NT2/D1 (cell line): ENCODE measurements around the gene FHAD1.
"Not testable (repeated sequence)": the region's sequence is repeated elsewhere in the genome, so short reads cannot be mapped to it uniquely, and the experiment has no call there.

Experiments
- DNase-seq: peaks from one replicate; pipeline ENCODE4 v3.0.0-alpha.2; 2011; ENCODE audit warnings: low read depth, low spot score
- H3K27me3 ChIP-seq: 2 replicates; pipeline ENCODE4 v1.6.0; 2011; ENCODE audit warnings: mild to moderate bottlenecking; ENCODE audit not compliant: insufficient read length, insufficient read depth
- H3K36me3 ChIP-seq: 2 replicates; pipeline ENCODE4 v1.6.1; 2011; ENCODE audit warnings: mild to moderate bottlenecking, low read length, mixed read lengths; ENCODE audit not compliant: insufficient read depth, insufficient read length
- H3K4me1 ChIP-seq: 2 replicates; pipeline ENCODE4 v1.5.1; 2011; ENCODE audit not compliant: insufficient read depth, insufficient read length
- H3K4me3 ChIP-seq: 2 replicates; pipeline ENCODE4 v1.5.1; 2011; ENCODE audit warnings: low read depth; ENCODE audit not compliant: insufficient read length
- H3K9ac ChIP-seq: 2 replicates; pipeline ENCODE4 v1.6.0; 2011; ENCODE audit warnings: low read depth; ENCODE audit not compliant: insufficient read length
- H3K9me3 ChIP-seq: 2 replicates; pipeline ENCODE4 v1.5.1; 2011; ENCODE audit warnings: mild to moderate bottlenecking, low read length; ENCODE audit not compliant: insufficient read depth
- SUZ12 ChIP-seq: IDR thresholded peaks from 2 replicates; pipeline ENCODE4 v1.6.1; 2011; ENCODE audit not compliant: insufficient read length, insufficient read depth; ENCODE audit errors: extremely low read depth
- YY1 ChIP-seq: IDR thresholded peaks from 2 replicates; pipeline ENCODE4 v1.6.1; 2011; ENCODE audit not compliant: insufficient read length, insufficient read depth
- ZNF274 ChIP-seq: IDR thresholded peaks from 2 replicates; pipeline ENCODE4 v1.6.1; 2011; ENCODE audit warnings: mild to moderate bottlenecking, low read depth, low read length

FHAD1 gene

DNA sequence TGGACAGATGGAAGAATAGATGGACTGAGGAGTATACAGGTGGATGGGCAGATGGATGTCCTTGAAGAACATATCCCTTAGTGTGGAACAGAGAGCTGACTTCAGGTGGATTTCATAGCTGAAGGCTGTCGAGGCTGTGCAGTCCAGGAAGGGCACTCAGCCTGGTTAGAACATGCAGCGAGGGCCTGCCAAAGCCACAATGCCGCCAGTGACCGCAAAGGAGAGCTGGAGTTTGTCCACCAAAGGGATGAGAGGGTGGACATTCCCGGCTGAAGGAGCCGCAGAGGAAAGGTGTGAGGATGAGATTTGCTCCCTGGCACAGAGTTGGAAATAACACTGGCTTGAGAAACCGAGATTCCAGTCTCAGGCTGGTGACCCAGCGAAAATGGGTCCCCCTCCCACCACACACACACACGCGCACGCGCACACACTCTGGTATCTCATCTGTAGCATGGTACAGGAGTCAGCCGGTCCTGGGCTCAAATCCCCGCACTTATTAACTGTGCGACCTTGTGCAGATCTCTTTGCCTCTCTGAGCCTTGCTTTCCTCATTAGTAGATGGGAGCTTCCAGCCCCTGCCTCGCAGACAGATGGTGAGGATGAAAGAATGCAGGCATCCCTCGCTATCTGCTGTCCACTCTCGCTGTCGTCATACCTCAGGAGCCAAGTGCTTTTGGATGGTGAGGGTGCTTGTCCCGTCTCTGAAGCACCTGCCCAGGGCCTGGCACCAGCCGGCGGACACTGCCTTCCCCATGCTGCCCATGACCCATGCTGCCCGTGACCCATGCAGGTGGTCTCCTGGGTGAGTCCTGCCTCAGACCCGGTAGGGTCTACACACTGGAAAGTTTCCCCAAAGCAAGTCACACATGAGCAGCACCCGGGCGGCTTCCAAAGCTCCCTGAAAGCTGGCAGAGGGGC, 135.8 kb downstream of the FHAD1 start:
- DNase-seq, result no peak
- H3K36me3 ChIP-seq, result no peaks in the 10 kb centered on the region
- no peak overlapping the region for H3K9ac ChIP-seq
- H3K27me3 ChIP-seq, result peaks cover 65% of the 10 kb centered on the region
- H3K4me3 ChIP-seq, result no peak overlapping the region
- H3K9me3 ChIP-seq, result no peaks in the 10 kb centered on the region
- TF ChIP-seq YY1 (no peak), ZNF274 (no peak), SUZ12 (no peak)
- H3K4me1 ChIP-seq, result peaks cover 12% of the 10 kb centered on the region

DNA sequence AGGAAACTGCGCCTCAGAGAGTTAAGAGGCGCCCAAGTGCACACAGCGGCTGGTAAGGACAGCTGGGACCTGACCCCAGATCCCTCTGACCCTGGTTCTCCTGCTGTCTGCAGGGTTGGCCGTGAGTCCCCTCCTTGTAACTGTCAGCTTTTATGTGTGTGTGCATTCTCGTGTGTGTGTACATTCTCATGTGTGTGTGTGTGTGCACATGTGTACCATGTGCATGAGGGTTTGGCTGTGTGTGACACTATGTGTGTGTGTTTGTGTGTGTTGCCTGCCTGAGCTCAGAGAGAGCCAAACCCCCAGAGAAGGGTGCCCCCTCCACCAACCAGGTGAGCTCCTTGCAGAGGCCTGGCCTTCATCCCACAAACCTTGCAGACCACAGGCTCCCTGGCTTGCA, 136.8 kb downstream of the FHAD1 start:
- Histone ChIP-seq H3K4me1 (peaks cover 12% of the 10 kb centered on the region), H3K9ac (peak overlapping the region; percentile 16), H3K27me3 (peaks cover 65% of the 10 kb centered on the region), H3K4me3 (no peak overlapping the region), H3K9me3 (no peaks in the 10 kb centered on the region), H3K36me3 (no peaks in the 10 kb centered on the region)
- TF ChIP-seq YY1, result no peak
- no peak for TF ChIP-seq ZNF274
- TF ChIP-seq SUZ12, result no peak
- no peak for DNase-seq

DNA sequence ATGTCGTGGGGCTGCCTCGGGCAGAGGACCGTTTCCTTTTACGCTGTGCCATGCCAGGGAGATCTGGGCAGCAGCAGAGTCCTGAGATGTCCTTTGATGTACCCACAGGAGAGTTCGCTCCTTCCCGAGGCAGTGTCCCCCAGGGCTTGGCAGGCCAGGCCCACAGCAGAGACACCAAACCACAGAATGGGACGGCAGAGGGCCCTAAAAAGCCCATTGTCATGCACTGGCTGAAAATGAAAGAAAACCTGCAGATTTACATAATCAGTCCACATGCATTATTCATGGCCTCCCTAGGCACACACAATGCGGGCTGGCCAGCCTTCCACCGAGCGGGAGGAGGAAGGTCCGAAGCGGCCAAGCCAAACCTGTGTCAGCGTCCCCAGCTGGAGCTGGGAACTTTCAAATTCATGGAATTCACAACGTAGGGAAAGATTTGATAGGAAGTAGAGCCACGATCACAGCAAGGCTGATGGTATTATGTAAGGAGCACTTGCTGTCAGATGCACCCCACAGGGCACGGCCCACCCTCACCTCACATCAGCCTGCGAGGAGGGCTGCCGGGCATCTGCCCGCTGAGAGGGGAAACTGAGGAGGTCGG, 137.4 kb downstream of the FHAD1 start:
- peaks cover 65% of the 10 kb centered on the region for H3K27me3 ChIP-seq
- no peaks in the 10 kb centered on the region for H3K9me3 ChIP-seq
- H3K4me3 ChIP-seq, result peak overlapping the region; percentile 9
- no peaks in the 10 kb centered on the region for H3K36me3 ChIP-seq
- peak overlapping the region; percentile 24 for H3K9ac ChIP-seq
- peaks cover 12% of the 10 kb centered on the region for H3K4me1 ChIP-seq
- peak; percentile 73 for DNase-seq
- TF ChIP-seq YY1 (no peak), SUZ12 (no peak), ZNF274 (no peak)

DNA sequence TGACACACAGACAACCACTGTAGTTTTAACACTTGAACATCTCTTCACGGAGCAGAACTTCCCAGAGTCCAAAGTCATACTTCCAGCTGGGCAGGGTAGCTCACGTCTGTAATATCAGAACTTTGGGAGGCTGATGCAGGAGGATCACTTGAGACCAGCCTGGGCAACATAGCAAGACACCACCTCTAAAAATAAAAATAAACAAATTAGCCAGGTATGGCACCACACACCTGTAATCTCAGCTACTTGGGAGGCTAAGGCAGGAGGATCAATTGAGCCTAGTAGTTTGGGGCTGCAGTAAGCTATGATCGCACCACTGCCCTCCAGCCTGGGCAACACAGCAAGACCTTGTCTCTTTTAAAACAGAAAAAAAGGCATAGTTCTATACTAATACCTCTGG, 138.4 kb downstream of the FHAD1 start:
- Histone ChIP-seq H3K4me1 (peaks cover 9% of the 10 kb centered on the region), H3K9ac (no peak overlapping the region), H3K9me3 (no peaks in the 10 kb centered on the region), H3K36me3 (no peaks in the 10 kb centered on the region), H3K27me3 (peaks cover 58% of the 10 kb centered on the region), H3K4me3 (no peak overlapping the region)
- no peak for TF ChIP-seq YY1
- TF ChIP-seq ZNF274, result no peak
- no peak for TF ChIP-seq SUZ12
- DNase-seq, result no peak

DNA sequence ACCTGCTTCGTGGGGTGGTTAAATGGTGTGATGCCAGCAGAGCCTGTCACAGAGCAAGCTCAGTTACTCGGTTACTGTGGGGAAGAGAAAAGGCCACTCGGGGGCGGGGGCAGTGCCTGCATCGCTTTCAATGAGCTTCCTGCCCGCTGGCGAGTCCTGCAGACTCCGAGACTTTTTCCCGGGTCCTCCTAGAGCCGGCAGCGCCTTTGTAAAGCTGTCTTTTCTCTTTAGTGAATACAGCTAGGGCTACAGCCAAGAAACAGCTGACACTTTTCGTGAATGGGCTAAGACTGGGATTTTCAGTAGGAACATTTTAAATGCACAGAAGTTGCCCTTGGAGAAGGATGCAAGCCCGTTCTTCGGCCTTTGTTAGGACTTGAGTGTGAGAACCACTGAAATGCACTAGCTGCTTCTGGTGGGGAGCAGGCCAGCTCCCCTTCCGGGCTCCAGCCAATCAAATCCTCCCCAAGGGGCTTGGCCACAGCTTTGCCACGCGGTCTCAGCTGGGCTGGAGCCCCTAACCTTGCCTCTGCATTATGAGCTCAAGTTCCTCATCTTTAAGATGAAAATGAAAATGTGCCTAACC, 139.2 kb downstream of the FHAD1 start:
- no peak for TF ChIP-seq ZNF274
- no peak for TF ChIP-seq SUZ12
- no peak for TF ChIP-seq YY1

DNA sequence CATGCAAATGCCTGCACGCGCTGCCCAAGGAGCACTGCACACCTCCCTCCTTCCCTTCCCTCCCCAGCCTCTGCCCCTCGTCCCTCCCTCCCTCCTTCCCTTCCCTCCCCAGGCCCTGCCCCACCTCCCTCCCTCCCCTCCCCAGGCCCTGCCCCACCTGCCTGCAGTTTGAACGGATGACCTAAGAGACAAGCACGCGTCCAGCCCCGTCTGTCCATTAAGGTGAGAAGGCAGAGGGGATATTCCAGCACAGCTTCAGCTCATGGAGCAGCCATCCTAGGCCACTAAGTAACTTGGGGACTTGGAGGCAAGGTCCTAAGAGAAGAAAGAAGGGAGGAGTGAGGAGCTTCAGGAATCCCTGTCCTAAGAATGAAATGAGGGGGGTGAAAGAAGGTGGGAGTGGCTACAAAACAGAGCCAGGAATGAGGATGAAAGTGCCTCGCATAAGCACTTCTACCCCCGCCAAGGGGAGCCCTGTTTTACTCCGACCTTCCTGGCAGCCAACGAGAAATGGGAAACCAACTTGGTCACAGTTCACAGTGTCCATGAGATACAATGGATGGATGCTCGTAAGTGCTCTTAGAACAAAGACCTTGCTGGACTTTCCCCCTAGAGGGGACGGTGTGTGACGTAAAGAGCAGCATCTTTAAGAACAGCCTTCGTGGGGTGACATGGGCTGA, 141.3 kb downstream of the FHAD1 start:
- peak overlapping the region; percentile 8 for H3K4me3 ChIP-seq
- DNase-seq, result no peak
- no peak overlapping the region for H3K9ac ChIP-seq
- TF ChIP-seq YY1, result no peak
- no peak for TF ChIP-seq ZNF274
- TF ChIP-seq SUZ12, result no peak
- peaks cover 10% of the 10 kb centered on the region for H3K4me1 ChIP-seq
- peaks cover 29% of the 10 kb centered on the region for H3K27me3 ChIP-seq
- H3K36me3 ChIP-seq, result no peaks in the 10 kb centered on the region
- no peaks in the 10 kb centered on the region for H3K9me3 ChIP-seq

More for the DNA sequence above, 139.2 kb downstream of the FHAD1 start:
- DNase-seq, result no peak
- H3K9me3 ChIP-seq, result no peaks in the 10 kb centered on the region
- peaks cover 12% of the 10 kb centered on the region for H3K4me1 ChIP-seq
- no peaks in the 10 kb centered on the region for H3K36me3 ChIP-seq
- peak overlapping the region; percentile 6 for H3K9ac ChIP-seq
- H3K4me3 ChIP-seq, result no peak overlapping the region
- H3K27me3 ChIP-seq, result peaks cover 50% of the 10 kb centered on the region

DNA sequence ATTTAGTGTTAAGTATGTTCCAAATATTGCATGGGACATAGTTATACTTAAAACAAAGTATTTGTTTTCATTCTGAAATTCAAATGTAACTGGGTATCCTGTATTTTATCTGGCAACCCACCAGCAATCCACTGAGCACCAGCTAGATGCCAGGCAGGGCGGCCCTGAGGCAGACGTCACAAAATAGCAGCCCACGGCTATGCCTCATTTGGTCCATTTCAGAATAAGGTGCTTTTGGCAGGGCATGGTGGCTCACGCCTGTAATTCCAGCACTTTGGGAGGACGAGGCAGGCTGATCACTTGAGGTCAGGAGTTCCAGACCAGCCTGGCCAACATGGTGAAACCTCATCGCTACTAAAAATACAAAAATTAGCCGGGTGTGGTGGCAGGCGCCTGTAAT, 142.8 kb downstream of the FHAD1 start:
- H3K36me3 ChIP-seq, H3K4me1 ChIP-seq, H3K9ac ChIP-seq, DNase-seq, H3K9me3 ChIP-seq, H3K4me3 ChIP-seq: not testable (repeated sequence)
- peaks cover 21% of the 10 kb centered on the region for H3K27me3 ChIP-seq
